Neuronal stem cell (in vitro differentiated cells): ENCODE data around the gene AIFM2.

ENCODE experiments used
- DNase-seq: peaks from one replicate; pipeline ENCODE4 v3.0.0-alpha.2; 2013; ENCODE audit warnings: low spot score
- H2AFZ ChIP-seq: one replicate; pipeline ENCODE4 v1.6.1; 2013; ENCODE audit warnings: mild to moderate bottlenecking, low read length, inconsistent platforms
- H2AK5ac ChIP-seq: 2 replicates; pipeline ENCODE4 v1.6.1; 2013; ENCODE audit warnings: low read depth, mild to moderate bottlenecking, inconsistent platforms, low read length, moderate library complexity, mixed read lengths
- H2BK120ac ChIP-seq: 2 replicates; pipeline ENCODE4 v1.6.1; 2013; ENCODE audit warnings: low read depth, mild to moderate bottlenecking, inconsistent platforms, low read length, moderate library complexity, mixed read lengths
- H2BK12ac ChIP-seq: one replicate; pipeline ENCODE4 v1.6.1; 2013; ENCODE audit warnings: low read length, inconsistent platforms
- H2BK15ac ChIP-seq: 2 replicates; pipeline ENCODE4 v1.6.1; 2013; ENCODE audit warnings: mild to moderate bottlenecking, low read length, inconsistent platforms, mixed read lengths
- H2BK5ac ChIP-seq: one replicate; pipeline ENCODE4 v1.6.1; 2013; ENCODE audit warnings: inconsistent platforms, mild to moderate bottlenecking, low read length, moderate library complexity
- H3K14ac ChIP-seq: one replicate; pipeline ENCODE4 v1.6.1; 2013; ENCODE audit warnings: low read length, inconsistent platforms
- H3K18ac ChIP-seq: 2 replicates; pipeline ENCODE4 v1.6.1; 2013; ENCODE audit warnings: low read length, inconsistent platforms
- H3K23ac ChIP-seq: 2 replicates; pipeline ENCODE4 v1.6.1; 2013; ENCODE audit warnings: low read depth, mild to moderate bottlenecking, mixed read lengths, low read length, inconsistent platforms; ENCODE audit not compliant: poor library complexity
- H3K27ac ChIP-seq: replicated peaks from 3 replicates; pipeline ENCODE4 v1.5.1; 2013; ENCODE audit warnings: low read length, inconsistent platforms
- H3K27me3 ChIP-seq, 3 experiments: 2 replicates each; pipeline ENCODE4 v1.6.1; 2013; ENCODE audit warnings: low read length in 3 of 3, mild to moderate bottlenecking in 2 of 3, inconsistent platforms in 1 of 3, low read depth in 1 of 3, mixed read lengths in 1 of 3, moderate library complexity in 1 of 3; ENCODE audit not compliant: control insufficient read depth in 3 of 3, insufficient read depth in 3 of 3
- H3K36me3 ChIP-seq, 2 donors: replicated peaks in 1 of 2; 2 replicates each; pipeline ENCODE4 v1.6.1; 2013; ENCODE audit warnings: low read length in 2 of 2; ENCODE audit not compliant: control insufficient read depth in 2 of 2, insufficient read depth in 2 of 2
- H3K4ac ChIP-seq: 2 replicates; pipeline ENCODE4 v1.6.1; 2013; ENCODE audit warnings: inconsistent platforms, mild to moderate bottlenecking, low read length, moderate library complexity
- H3K4me1 ChIP-seq, 2 donors: 1 replicate in 1 of 2; 2 replicates in 1 of 2; pipeline ENCODE4 v1.6.1; 2013; ENCODE audit warnings: low read length in 2 of 2, low read depth in 1 of 2; ENCODE audit not compliant: control insufficient read depth in 2 of 2, insufficient read depth in 1 of 2
- H3K4me2 ChIP-seq: one replicate; pipeline ENCODE4 v1.6.1; 2013; ENCODE audit warnings: mild to moderate bottlenecking, low read length, inconsistent platforms; ENCODE audit not compliant: insufficient read depth, poor library complexity, severe bottlenecking
- H3K4me3 ChIP-seq, 2 donors: 2 replicates each; pipeline ENCODE4 v1.5.1; 2013; ENCODE audit warnings: low read length in 2 of 2, mild to moderate bottlenecking in 2 of 2, inconsistent platforms in 1 of 2, moderate library complexity in 1 of 2
- H3K79me1 ChIP-seq: one replicate; pipeline ENCODE4 v1.6.1; 2013; ENCODE audit warnings: low read depth, mild to moderate bottlenecking, inconsistent platforms, low read length, moderate library complexity
- H3K9ac ChIP-seq: one replicate; pipeline ENCODE4 v1.6.1; 2013; ENCODE audit warnings: mild to moderate bottlenecking, low read depth, low read length, inconsistent platforms; ENCODE audit not compliant: poor library complexity
- H3K9me3 ChIP-seq, 2 donors: replicated peaks in 1 of 2; 2 replicates each; pipeline versions ENCODE3 to v1.6.1; 2013; ENCODE audit warnings: low read length in 2 of 2, mild to moderate bottlenecking in 2 of 2, inconsistent platforms in 1 of 2, low read depth in 1 of 2, mixed read lengths in 1 of 2, moderate library complexity in 1 of 2; ENCODE audit not compliant: control insufficient read depth in 2 of 2, insufficient read depth in 1 of 2
- H4K8ac ChIP-seq: one replicate; pipeline ENCODE4 v1.6.1; 2013; ENCODE audit warnings: low read depth, mild to moderate bottlenecking, inconsistent platforms, low read length, moderate library complexity
- H4K91ac ChIP-seq: one replicate; pipeline ENCODE4 v1.6.1; 2013; ENCODE audit warnings: low read length, low read depth, mild to moderate bottlenecking, inconsistent platforms; ENCODE audit not compliant: poor library complexity
- WGBS, 2 donors: extraction: QIAGEN DNeasy Blood & Tissue Kit; methylation state at CpG; one replicate each; pipeline ENCODE4 v1.1.7; 2013; ENCODE audit warnings: missing lambda C conversion rate in 2 of 2, mixed read lengths in 1 of 2; ENCODE audit not compliant: insufficient read length in 2 of 2, insufficient replicate concordance in 1 of 2; ENCODE audit errors: extremely low coverage in 2 of 2; 5-methylcytosine and 5-hydroxymethylcytosine counted together

Gene AIFM2

DNA sequence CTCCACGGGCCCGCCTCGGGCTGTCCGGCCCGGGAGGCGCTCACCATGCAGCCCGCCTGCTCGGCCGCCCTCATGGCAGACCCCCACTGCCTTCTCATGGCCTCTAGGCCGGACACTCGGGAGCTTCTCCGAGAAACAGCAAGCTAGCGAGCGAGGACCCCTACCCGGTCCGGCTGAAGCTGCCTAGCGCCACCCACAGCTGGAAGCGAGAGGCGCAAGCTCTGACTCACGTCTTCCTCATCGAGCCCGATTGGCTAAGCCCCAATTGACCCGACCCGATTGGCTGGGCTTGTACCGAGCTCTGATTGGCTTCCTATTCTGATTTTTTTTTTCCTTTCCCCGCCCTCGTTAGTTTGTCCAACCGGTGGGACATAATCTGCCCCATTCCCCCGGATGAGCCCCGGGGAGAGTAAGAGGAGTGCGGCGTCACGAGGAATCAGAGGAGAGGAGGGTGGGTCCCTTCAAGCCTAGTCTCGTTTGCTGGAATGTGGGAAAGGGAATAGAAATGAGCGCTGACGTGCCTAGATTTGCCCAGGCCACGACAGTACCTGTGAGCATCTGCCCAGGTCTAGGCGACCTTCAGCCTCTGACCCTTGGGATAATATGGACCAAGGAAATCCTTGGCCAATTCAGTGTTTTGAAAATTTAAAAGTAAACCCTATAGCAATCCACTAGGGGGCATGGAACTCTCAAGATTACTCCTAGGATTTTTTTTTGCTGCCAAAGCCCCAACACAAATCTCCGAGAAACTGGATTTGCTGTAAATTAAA is 14.0 kb upstream of the AIFM2 start, which contains the start of gene TYSND1:
Gene TYSND1 (minus strand): TSS at position 212 of the 770 bp plus-strand sequence. CDS start 114 bp downstream, at position 98.
- peak; percentile 97 for DNase-seq
- Histone ChIP-seq H3K4me1 (peaks cover 5 to 8% of the 10 kb centered on the region in 2 donors), H3K4me2 (peak within 1 kb of the TSS; percentile 93), H3K9ac (peak within 1 kb of the TSS; percentile 97), H2BK15ac (peak within 1 kb of the TSS; percentile 90), H3K4me3 (peak within 1 kb of the TSS; percentile 83 to 85), H2BK12ac (peak within 1 kb of the TSS; percentile 66), H3K9me3 (peaks cover 0 to 1% of the 10 kb centered on the region in 2 donors), H3K14ac (peak within 1 kb of the TSS; percentile 98), H3K23ac (peak within 1 kb of the TSS; percentile 66), H2BK120ac (peak within 1 kb of the TSS; percentile 88), H2BK5ac (peak within 1 kb of the TSS; percentile 94), H3K36me3 (peaks cover 15 to 36% of the 10 kb centered on the region in 2 donors), H3K4ac (peak within 1 kb of the TSS; percentile 69), H2AFZ (peak within 1 kb of the TSS; percentile 92), H3K79me1 (no peaks in the 10 kb centered on the region), H3K18ac (peak within 1 kb of the TSS; percentile 98), H3K27ac (peak within 1 kb of the TSS; percentile 86), H3K27me3 (no peaks in the 10 kb centered on the region), H4K8ac (peak within 1 kb of the TSS; percentile 92), H4K91ac (no peak within 1 kb of the TSS), H2AK5ac (peak within 1 kb of the TSS; percentile 78)
- no CpG with 5 or more reads among the region's 39 CpGs for WGBS, 2 donors

DNA sequence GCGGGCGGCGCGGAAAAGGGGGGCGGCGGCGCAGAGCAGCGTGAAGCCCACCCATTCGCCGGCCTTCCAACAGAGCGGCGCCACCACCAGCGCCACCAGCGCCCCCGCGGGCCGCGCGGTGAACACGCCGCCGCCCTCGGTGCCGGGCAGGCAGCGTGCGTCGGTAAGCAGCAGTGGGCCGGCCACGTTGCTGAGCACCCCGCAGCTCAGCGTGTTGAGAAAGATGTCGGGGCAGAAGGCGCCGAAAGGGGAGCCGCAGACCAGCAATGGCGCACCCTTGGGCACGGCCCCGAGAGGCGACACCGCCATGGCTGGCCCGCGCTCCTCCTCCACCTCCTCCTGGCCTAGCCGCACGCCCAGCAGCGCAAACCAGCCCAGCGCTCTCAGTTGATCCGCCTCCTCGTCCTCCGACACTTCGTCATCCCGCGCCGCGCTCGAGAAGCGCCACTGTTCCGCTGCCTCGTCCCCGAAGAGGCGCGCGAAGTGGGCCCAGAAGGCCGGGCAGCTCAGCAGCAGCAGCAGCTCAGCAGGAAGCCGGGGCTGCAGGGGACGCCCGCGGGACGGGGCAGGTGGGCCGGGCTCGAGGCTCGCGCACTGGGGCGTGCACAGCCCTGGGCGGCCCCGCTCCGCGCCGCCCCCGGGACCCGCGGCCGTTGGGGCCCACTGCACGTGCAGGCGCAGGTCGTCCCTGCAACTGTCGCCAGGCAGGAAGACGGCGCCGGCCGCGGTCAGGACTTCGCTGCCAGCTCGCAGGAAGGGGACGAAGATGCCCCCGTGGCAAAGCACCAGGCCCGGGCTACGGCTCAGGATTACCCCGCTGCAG is 13.3 kb upstream of the AIFM2 start:
- Histone ChIP-seq H2BK5ac (peak overlapping the region; percentile 94), H3K18ac (peak overlapping the region; percentile 98), H3K14ac (peak overlapping the region; percentile 98), H3K23ac (peak overlapping the region; percentile 66), H3K4ac (peak overlapping the region; percentile 69), H3K27me3 (no peaks in the 10 kb centered on the region), H4K91ac (no peak overlapping the region), H3K36me3 (peaks cover 13 to 28% of the 10 kb centered on the region in 2 donors), H4K8ac (peak overlapping the region; percentile 92), H3K9ac (peak overlapping the region; percentile 97), H3K4me2 (peak overlapping the region; percentile 93), H2BK15ac (peak overlapping the region; percentile 90), H3K4me1 (peaks cover 5 to 8% of the 10 kb centered on the region in 2 donors), H2BK120ac (peak overlapping the region; percentile 88), H2AK5ac (peak overlapping the region; percentile 78), H2AFZ (peak overlapping the region; percentile 92), H3K4me3 (peak overlapping the region; percentile 83 to 85), H3K79me1 (no peaks in the 10 kb centered on the region), H2BK12ac (peak overlapping the region; percentile 66), H3K9me3 (peaks cover 0 to 1% of the 10 kb centered on the region in 2 donors), H3K27ac (peak overlapping the region; percentile 86)
- no CpG with 5 or more reads among the region's 98 CpGs for WGBS, 2 donors
- DNase-seq, result peak; percentile 74

DNA sequence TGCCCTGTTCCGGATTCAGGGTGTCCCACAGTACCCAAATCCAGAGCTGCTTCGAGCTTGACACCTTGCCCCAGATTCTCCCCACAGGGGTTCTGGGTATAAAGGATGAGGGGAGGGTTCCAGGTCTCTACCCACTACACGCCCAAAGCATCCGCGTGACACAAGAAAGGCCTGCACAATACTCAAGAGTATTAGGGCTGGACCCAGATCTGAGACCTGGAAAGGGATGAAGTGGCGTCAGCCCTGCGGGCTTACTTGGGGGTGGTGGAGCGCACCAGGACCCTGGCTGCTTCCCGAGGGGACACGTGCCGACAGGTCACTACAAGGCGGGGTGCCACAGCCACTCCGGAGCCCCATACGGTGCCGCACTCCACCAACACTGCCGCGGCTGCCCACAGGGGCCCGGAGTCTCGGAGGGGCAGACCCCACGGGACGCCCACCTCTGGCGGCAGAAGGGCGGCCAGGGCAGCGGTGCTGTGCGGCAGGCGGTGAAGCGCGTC is 12.6 kb upstream of the AIFM2 start:
- H3K27me3 ChIP-seq, result no peaks in the 10 kb centered on the region
- no peak for DNase-seq
- H2AFZ ChIP-seq, result peak overlapping the region; percentile 92
- H3K23ac ChIP-seq, result peak overlapping the region; percentile 66
- H3K4me1 ChIP-seq, result peaks cover 5 to 8% of the 10 kb centered on the region in 2 donors
- H2BK12ac ChIP-seq, result no peak overlapping the region
- H2BK5ac ChIP-seq, result no peak overlapping the region
- H3K4me2 ChIP-seq, result peak overlapping the region; percentile 93
- peak overlapping the region; percentile 38 for H2AK5ac ChIP-seq
- H4K8ac ChIP-seq, result no peak overlapping the region
- no peak overlapping the region for H3K27ac ChIP-seq
- peak overlapping the region; percentile 97 for H3K9ac ChIP-seq
- H3K18ac ChIP-seq, result peak overlapping the region; percentile 69
- H4K91ac ChIP-seq, result no peak overlapping the region
- H3K79me1 ChIP-seq, result no peaks in the 10 kb centered on the region
- peaks cover 0 to 1% of the 10 kb centered on the region in 2 donors for H3K9me3 ChIP-seq
- no peak overlapping the region for H3K4ac ChIP-seq
- WGBS, 2 donors, result no CpG with 5 or more reads among the region's 28 CpGs
- peak overlapping the region; percentile 54 for H2BK15ac ChIP-seq
- peak overlapping the region; percentile 83 to 85 for H3K4me3 ChIP-seq
- H3K36me3 ChIP-seq, result peaks cover 11 to 21% of the 10 kb centered on the region in 2 donors
- H2BK120ac ChIP-seq, result no peak overlapping the region
- H3K14ac ChIP-seq, result no peak overlapping the region
